PC-3 (cell line): ENCODE data around the gene NTF3. TPM values are rescaled to one million over a fixed set of nuclear protein-coding genes. Genes with fewer than 3 reads are reported as not detected.

Source experiments
- ATAC-seq: fragments of 200-7000 bp; cut with Tn5 transposase; 2 replicates; pipeline ENCODE4 v1.9.1; 2020; ENCODE audit warnings: mild to moderate bottlenecking, moderate library complexity
- BruUV-seq: library from RNA; stranded (reverse); fragments of 400-500 nt; replicated peaks from 2 replicates; lab custom pipeline; 2021; lab: Mats Ljungman, UMichigan
- CTCF ChIA-PET: fragments of 300-600 bp; sonication (Branson Sonifier 250); formaldehyde crosslinking; loops from one replicate; lab custom pipeline; 2022; ENCODE audit warnings: antibody characterized with exemption; lab: Charles Lee
- POLR2A ChIA-PET: fragments of 300-600 bp; sonication (Branson Sonifier 250); formaldehyde crosslinking; loops from one replicate; lab custom pipeline; 2022; ENCODE audit warnings: antibody characterized with exemption; ENCODE audit not compliant: unreplicated experiment; lab: Charles Lee
- DNase-seq: peaks from one replicate; pipeline ENCODE4 v3.0.0-alpha.2; 2015
- H2AFZ ChIP-seq: fragments of 300-600 bp; sonication (generic); 2 replicates; pipeline ENCODE4 v1.6.0; 2016; ENCODE audit warnings: antibody characterized with exemption, low read length
- H3F3A ChIP-seq: fragments of 300-600 bp; sonication (generic); one replicate; pipeline ENCODE4 v1.6.0; 2017; ENCODE audit warnings: antibody characterized with exemption, low read length, control low read depth, mild to moderate bottlenecking; ENCODE audit not compliant: unreplicated experiment
- H3K27ac ChIP-seq: fragments of 300-600 bp; sonication (generic); 2 replicates; pipeline ENCODE4 v1.5.1; 2016; ENCODE audit warnings: mild to moderate bottlenecking, low read length
- H3K27me3 ChIP-seq: fragments of 300-600 bp; sonication (generic); 2 replicates; pipeline ENCODE4 v1.6.1; 2016; ENCODE audit warnings: low read length, mixed read lengths
- H3K36me3 ChIP-seq: fragments of 300-600 bp; sonication (generic); 2 replicates; pipeline ENCODE4 v1.6.1; 2016; ENCODE audit warnings: low read depth, mixed run types, low read length, mixed read lengths
- H3K4me1 ChIP-seq: fragments of 300-600 bp; sonication (generic); 2 replicates; pipeline ENCODE4 v1.5.1; 2016; ENCODE audit warnings: low read length; ENCODE audit not compliant: insufficient read depth
- H3K4me2 ChIP-seq: fragments of 300-600 bp; sonication (generic); 2 replicates; pipeline ENCODE4 v1.6.0; 2016; ENCODE audit warnings: low read length
- H3K4me3 ChIP-seq: fragments of 300-600 bp; sonication (generic); 2 replicates; pipeline ENCODE4 v1.5.1; 2016; ENCODE audit warnings: mild to moderate bottlenecking, low read length, mixed read lengths
- H3K79me2 ChIP-seq: fragments of 300-600 bp; sonication (generic); 2 replicates; pipeline ENCODE4 v1.6.1; 2017; ENCODE audit warnings: low read length, mixed read lengths
- H3K9ac ChIP-seq: fragments of 300-600 bp; sonication (generic); 2 replicates; pipeline ENCODE4 v1.6.0; 2016; ENCODE audit warnings: mild to moderate bottlenecking, low read length
- H3K9me2 ChIP-seq: fragments of 300-600 bp; sonication (generic); replicated peaks from 2 replicates; pipeline ENCODE4 v1.6.1; 2016; ENCODE audit warnings: mixed run types, low read length, mixed read lengths
- H3K9me3 ChIP-seq: fragments of 300-600 bp; sonication (generic); 2 replicates; pipeline ENCODE4 v1.6.1; 2016; ENCODE audit warnings: low read length, mixed read lengths
- H4K20me1 ChIP-seq: fragments of 300-600 bp; sonication (generic); 2 replicates; pipeline ENCODE4 v1.6.1; 2016; ENCODE audit warnings: low read length, mixed read lengths
- EZH2 ChIP-seq: fragments of 300-600 bp; sonication (generic); IDR thresholded peaks from one replicate; pipeline ENCODE4 v1.6.1; 2017; ENCODE audit warnings: antibody characterized with exemption, mild to moderate bottlenecking, low read length; ENCODE audit not compliant: unreplicated experiment
- EZH2phosphoT487 ChIP-seq: fragments of 300-600 bp; sonication (generic); IDR thresholded peaks from 2 replicates; pipeline ENCODE4 v1.6.1; 2018; ENCODE audit warnings: mild to moderate bottlenecking, antibody characterized with exemption, low read length, borderline replicate concordance
- intact Hi-C: fragments of 100-400 bp; cut with micrococcal nuclease; formaldehyde crosslinking; loops from 2 replicates; pipeline ENCODE4 v1.9.0; 2023
- total RNA-seq: library from RNA; depleted of rRNA; stranded (reverse); fragments of >200 nt; gene quantifications from 2 replicates; pipeline ENCODE4 v1.2.3, GENCODE V29; 2014
- TF ChIP-seq, protein P1 (sequence below): fragments of 300-600 bp; sonication (generic); conservative IDR thresholded peaks from 2 replicates; pipeline ENCODE4 v1.5.1; 2017; ENCODE audit warnings: antibody characterized with exemption, low read depth, mild to moderate bottlenecking, low read length

Gene NTF3
- total RNA-seq, 1 experiment from 2014 or later = not detected

DNA sequence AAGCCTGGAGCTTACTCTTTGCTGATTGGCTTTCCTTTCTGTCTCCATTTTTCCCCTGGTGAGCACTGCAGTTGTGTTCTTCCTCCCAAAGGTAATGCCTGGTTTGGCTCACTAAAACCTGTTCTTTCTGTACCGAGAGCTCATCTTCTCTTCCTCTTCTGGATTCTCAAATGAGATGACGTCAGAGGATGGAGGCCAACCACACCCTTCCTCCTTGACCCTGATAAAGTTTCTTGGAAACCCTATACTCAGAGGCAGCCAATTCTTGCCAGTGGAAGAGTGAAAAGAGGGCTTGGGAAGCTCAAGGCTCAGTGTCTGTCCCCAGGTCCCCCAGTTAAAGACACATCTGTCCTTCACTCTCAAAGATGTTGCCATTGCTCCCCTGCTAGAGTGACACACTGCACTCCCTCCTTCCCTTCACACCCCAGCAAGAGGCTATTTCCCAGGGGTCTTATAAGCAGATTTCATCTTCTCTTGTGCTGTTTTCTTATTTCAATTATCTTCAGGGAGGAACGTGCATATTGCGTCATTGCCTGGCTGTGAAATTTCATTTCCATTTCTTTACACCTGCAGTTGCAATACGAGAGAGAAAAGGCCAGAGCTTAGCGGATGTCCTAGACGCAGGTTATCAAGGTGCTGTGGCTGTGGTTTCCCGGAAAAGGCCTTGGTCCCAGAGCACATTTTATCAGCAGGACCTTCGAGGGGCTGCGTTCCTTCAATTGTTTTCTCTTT, 27.3 kb downstream of the NTF3 start:
- ATAC-seq (no peak), DNase-seq (no peak)
- no peak for TF ChIP-seq EZH2phosphoT487
- TF ChIP-seq, protein P1, sequence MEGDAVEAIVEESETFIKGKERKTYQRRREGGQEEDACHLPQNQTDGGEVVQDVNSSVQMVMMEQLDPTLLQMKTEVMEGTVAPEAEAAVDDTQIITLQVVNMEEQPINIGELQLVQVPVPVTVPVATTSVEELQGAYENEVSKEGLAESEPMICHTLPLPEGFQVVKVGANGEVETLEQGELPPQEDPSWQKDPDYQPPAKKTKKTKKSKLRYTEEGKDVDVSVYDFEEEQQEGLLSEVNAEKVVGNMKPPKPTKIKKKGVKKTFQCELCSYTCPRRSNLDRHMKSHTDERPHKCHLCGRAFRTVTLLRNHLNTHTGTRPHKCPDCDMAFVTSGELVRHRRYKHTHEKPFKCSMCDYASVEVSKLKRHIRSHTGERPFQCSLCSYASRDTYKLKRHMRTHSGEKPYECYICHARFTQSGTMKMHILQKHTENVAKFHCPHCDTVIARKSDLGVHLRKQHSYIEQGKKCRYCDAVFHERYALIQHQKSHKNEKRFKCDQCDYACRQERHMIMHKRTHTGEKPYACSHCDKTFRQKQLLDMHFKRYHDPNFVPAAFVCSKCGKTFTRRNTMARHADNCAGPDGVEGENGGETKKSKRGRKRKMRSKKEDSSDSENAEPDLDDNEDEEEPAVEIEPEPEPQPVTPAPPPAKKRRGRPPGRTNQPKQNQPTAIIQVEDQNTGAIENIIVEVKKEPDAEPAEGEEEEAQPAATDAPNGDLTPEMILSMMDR = no peak
- no peak for TF ChIP-seq EZH2
- POLR2A ChIA-PET = no interaction called here
- H3K4me2 ChIP-seq = no peak overlapping the region
- H4K20me1 ChIP-seq = no peaks in the 10 kb centered on the region
- no TSS peak for BruUV-seq
- no peaks in the 10 kb centered on the region for H3K27me3 ChIP-seq
- H3F3A ChIP-seq = no peaks in the 10 kb centered on the region
- no peaks in the 10 kb centered on the region for H3K9me2 ChIP-seq
- H3K27ac ChIP-seq = no peak overlapping the region
- H3K9ac ChIP-seq = no peak overlapping the region
- intact Hi-C loops = no loop called here
- CTCF ChIA-PET = no interaction called here
- no peaks in the 10 kb centered on the region for H3K4me1 ChIP-seq
- H2AFZ ChIP-seq = no peak overlapping the region
- no peaks in the 10 kb centered on the region for H3K9me3 ChIP-seq
- no peaks in the 10 kb centered on the region for H3K36me3 ChIP-seq
- H3K79me2 ChIP-seq = no peaks in the 10 kb centered on the region
- H3K4me3 ChIP-seq = no peak overlapping the region

DNA sequence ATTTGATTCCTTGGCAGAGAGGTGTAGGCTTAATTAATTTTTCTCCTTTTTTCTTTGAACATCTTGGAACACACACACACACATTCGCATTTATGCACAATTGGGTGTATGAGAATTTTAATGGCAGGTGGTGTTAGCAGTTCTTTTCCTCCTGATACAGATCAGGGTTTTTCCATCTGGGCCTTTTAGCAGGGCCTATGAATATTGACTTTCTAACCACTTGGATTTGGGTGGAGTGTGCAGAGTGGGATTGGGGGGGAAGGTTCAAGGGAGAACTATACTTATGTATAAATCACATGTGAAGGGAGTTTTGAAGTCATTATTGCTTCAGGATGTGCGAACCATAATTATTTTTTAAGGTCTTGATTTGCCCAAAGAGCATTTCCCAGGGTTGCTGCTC, 28.9 kb downstream of the NTF3 start:
- no peak for DNase-seq
- Histone ChIP-seq H3F3A (no peaks in the 10 kb centered on the region), H3K79me2 (no peaks in the 10 kb centered on the region), H3K9me3 (no peaks in the 10 kb centered on the region), H3K9ac (no peak overlapping the region), H3K27me3 (no peaks in the 10 kb centered on the region), H3K4me1 (no peaks in the 10 kb centered on the region), H3K4me2 (no peak overlapping the region), H3K27ac (no peak overlapping the region), H4K20me1 (no peaks in the 10 kb centered on the region), H3K36me3 (no peaks in the 10 kb centered on the region), H2AFZ (no peak overlapping the region), H3K4me3 (no peak overlapping the region), H3K9me2 (no peaks in the 10 kb centered on the region)
- ChIA-PET POLR2A (no interaction called here), CTCF (no interaction called here)
- TF ChIP-seq, protein P1 = no peak
- TF ChIP-seq EZH2phosphoT487 (no peak), EZH2 (no peak)
- no TSS peak for BruUV-seq
- intact Hi-C loops = no loop called here
- no peak for ATAC-seq

DNA sequence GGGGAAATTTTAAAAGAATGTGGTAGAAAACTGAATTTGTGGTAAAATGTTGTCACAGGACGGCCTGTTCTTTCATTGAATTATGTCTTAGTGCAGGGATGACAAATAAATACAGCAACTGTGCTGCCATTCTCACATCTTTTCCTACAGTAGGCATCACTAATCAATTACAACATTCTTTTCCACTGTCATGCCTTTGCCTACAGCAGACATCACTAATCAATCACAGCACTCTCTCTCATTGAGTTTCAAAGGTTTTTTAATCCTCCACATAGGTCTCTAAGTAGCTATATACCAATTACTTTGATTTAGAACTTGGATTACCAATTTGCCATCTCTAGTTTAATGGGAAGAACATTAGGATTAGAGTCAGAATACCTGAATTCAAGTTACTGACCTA, 30.1 kb downstream of the NTF3 start:
- Histone ChIP-seq H3K27me3 (no peaks in the 10 kb centered on the region), H3K4me3 (no peak overlapping the region), H3K4me1 (no peaks in the 10 kb centered on the region), H4K20me1 (no peaks in the 10 kb centered on the region), H3K27ac (no peak overlapping the region), H3K36me3 (no peaks in the 10 kb centered on the region), H3K4me2 (no peak overlapping the region), H3K79me2 (no peaks in the 10 kb centered on the region), H2AFZ (no peak overlapping the region), H3F3A (no peaks in the 10 kb centered on the region), H3K9me2 (no peaks in the 10 kb centered on the region), H3K9me3 (no peaks in the 10 kb centered on the region), H3K9ac (no peak overlapping the region)
- ATAC-seq (no peak), DNase-seq (no peak)
- ChIA-PET POLR2A (no interaction called here), CTCF (no interaction called here)
- intact Hi-C loops = no loop called here
- BruUV-seq = no TSS peak
- TF ChIP-seq EZH2 (no peak), EZH2phosphoT487 (no peak)
- TF ChIP-seq, protein P1 = no peak
